Small intestine (tissue), 7 donors: ENCODE results near the gene SECTM1. TPM values are rescaled to one million over a fixed set of nuclear protein-coding genes. Genes with fewer than 3 reads are reported as not detected.

Experiments used
- DNase-seq, 2 donors: peaks; one replicate each; pipeline versions ENCODE4 v3.0.0 to v3.0.0-alpha.2; 2013
- FAIRE-seq: peaks from 2 replicates; lab custom pipeline; 2012; peaks lifted over from hg19 to GRCh38; lab: Jason Lieb, UNC
- H3K27ac ChIP-seq, 3 donors: one replicate each; pipeline ENCODE4 v1.5.1; 2013; ENCODE audit warnings: low read length in 2 of 3, mild to moderate bottlenecking in 2 of 3, control low read depth in 1 of 3, inconsistent platforms in 1 of 3, low read depth in 1 of 3, moderate library complexity in 1 of 3
- H3K27me3 ChIP-seq, 3 donors: one replicate each; pipeline ENCODE4 v1.6.1; 2013; ENCODE audit warnings: low read length in 3 of 3, inconsistent platforms in 1 of 3; ENCODE audit not compliant: control insufficient read depth in 3 of 3, insufficient read depth in 3 of 3
- H3K36me3 ChIP-seq, 3 donors: one replicate each; pipeline ENCODE4 v1.6.1; 2013; ENCODE audit warnings: low read length in 3 of 3, inconsistent platforms in 1 of 3, low read depth in 1 of 3, mild to moderate bottlenecking in 1 of 3, moderate library complexity in 1 of 3; ENCODE audit not compliant: control insufficient read depth in 3 of 3, insufficient read depth in 2 of 3
- H3K4me1 ChIP-seq, 3 donors: one replicate each; pipeline ENCODE4 v1.6.1; 2013; ENCODE audit warnings: low read length in 2 of 3, inconsistent platforms in 1 of 3, low read depth in 1 of 3, mild to moderate bottlenecking in 1 of 3, moderate library complexity in 1 of 3; ENCODE audit not compliant: control insufficient read depth in 3 of 3, insufficient read depth in 2 of 3
- H3K4me3 ChIP-seq, 3 donors: one replicate each; pipeline ENCODE4 v1.5.1; 2013; ENCODE audit warnings: low read length in 3 of 3, control low read depth in 1 of 3, inconsistent platforms in 1 of 3, low read depth in 1 of 3, mild to moderate bottlenecking in 1 of 3, moderate library complexity in 1 of 3
- H3K9me3 ChIP-seq, 2 donors: one replicate each; pipeline ENCODE4 v1.6.1; 2013; ENCODE audit warnings: low read depth in 1 of 2, low read length in 1 of 2; ENCODE audit not compliant: control insufficient read depth in 2 of 2, insufficient read depth in 1 of 2
- WGBS, 3 donors: extraction: QIAGEN DNeasy Blood & Tissue Kit; methylation state at CpG; one replicate each; pipeline ENCODE4 v1.1.7; 2013; 5-methylcytosine and 5-hydroxymethylcytosine counted together
- polyA plus RNA-seq, 4 donors: library from polyadenylated mRNA; stranded (reverse) in 3 of 4; unstranded in 1 of 4; fragments of 200-250 nt in 3 of 4; fragments of 120-200 nt in 1 of 4; gene quantifications; one replicate each; pipeline versions ENCODE4 v1.2.1 to v1.2.3, GENCODE V29; 2013
- donor health status: healthy with polysubstance abuse.
- donor health status: control.
- donor health status: control.
- donor health status: Bipolar disorder and iron deficiency.
- donor health status: healthy.

The SECTM1 gene
- polyA plus RNA-seq, 4 donors, result 13.6 to 81.9 (median 26.1) TPM

DNA sequence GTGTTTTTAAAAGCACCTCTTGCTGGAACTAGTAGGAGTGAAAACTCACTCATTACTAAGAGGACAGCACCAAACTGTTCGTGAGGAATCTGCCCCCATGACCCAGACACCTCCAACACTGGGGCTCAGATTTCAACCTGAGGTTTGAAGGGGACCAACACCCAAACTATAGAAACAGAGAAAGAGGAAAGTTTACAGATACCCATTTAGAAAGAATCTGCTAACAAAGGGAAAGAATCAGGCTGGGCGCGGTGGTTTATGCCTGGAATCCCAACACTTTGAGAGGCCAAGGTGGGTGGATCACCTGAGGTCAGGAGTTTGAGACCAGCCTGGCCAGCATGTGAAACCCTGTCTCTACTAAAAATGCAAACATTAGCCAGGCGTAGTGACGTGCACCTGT, 56.6 kb downstream of the SECTM1 start:
- no peak for DNase-seq
- Histone ChIP-seq H3K27me3 (no peaks in the 10 kb centered on the region), H3K36me3 (peaks cover 0 to 19% (median 0%) of the 10 kb centered on the region in 3 donors), H3K4me3 (no peak overlapping the region), H3K9me3 (peaks cover 0 to 7% of the 10 kb centered on the region in 2 donors), H3K4me1 (peaks cover under 1 to 34% (median 4%) of the 10 kb centered on the region in 3 donors), H3K27ac (no peak overlapping the region)
- 71 to 89% (median 86%) methylated on average over 5 of the region's 5 CpGs for WGBS, 3 donors
- FAIRE-seq, result no peak

GRCh38 chr17:82275326-82275725, 58.2 kb downstream of the SECTM1 start:
- peaks cover 8 to 49% (median 10%) of the 10 kb centered on the region in 3 donors for H3K4me1 ChIP-seq
- no peak for FAIRE-seq
- H3K27ac ChIP-seq, result no peak overlapping the region
- no peaks in the 10 kb centered on the region for H3K27me3 ChIP-seq
- WGBS, 3 donors, result 79 to 92% (median 84%) methylated on average over 14 of the region's 14 CpGs
- no peak for DNase-seq
- H3K36me3 ChIP-seq, result peaks cover 0 to 35% (median 0%) of the 10 kb centered on the region in 3 donors
- H3K4me3 ChIP-seq, result no peak overlapping the region
- H3K9me3 ChIP-seq, result peaks cover 0 to 7% of the 10 kb centered on the region in 2 donors

- FAIRE-seq (no peak), DNase-seq (no peak)
- Histone ChIP-seq H3K9me3 (peaks cover 0 to 7% of the 10 kb centered on the region in 2 donors), H3K36me3 (peaks cover 0 to 45% (median 2%) of the 10 kb centered on the region in 3 donors), H3K4me1 (peaks cover 8 to 58% (median 14%) of the 10 kb centered on the region in 3 donors), H3K27me3 (no peaks in the 10 kb centered on the region), H3K4me3 (peak overlapping the region in 2 of 3 donors; percentile 91 to 96), H3K27ac (peak overlapping the region in 1 of 3 donors; percentile 75)
- 20 to 59% (median 34%) methylated on average over 26 to 27 of the region's 27 CpGs for WGBS, 3 donors
Measured at GRCh38 chr17:82274134-82275020, 59.2 kb downstream of the SECTM1 start.

DNA sequence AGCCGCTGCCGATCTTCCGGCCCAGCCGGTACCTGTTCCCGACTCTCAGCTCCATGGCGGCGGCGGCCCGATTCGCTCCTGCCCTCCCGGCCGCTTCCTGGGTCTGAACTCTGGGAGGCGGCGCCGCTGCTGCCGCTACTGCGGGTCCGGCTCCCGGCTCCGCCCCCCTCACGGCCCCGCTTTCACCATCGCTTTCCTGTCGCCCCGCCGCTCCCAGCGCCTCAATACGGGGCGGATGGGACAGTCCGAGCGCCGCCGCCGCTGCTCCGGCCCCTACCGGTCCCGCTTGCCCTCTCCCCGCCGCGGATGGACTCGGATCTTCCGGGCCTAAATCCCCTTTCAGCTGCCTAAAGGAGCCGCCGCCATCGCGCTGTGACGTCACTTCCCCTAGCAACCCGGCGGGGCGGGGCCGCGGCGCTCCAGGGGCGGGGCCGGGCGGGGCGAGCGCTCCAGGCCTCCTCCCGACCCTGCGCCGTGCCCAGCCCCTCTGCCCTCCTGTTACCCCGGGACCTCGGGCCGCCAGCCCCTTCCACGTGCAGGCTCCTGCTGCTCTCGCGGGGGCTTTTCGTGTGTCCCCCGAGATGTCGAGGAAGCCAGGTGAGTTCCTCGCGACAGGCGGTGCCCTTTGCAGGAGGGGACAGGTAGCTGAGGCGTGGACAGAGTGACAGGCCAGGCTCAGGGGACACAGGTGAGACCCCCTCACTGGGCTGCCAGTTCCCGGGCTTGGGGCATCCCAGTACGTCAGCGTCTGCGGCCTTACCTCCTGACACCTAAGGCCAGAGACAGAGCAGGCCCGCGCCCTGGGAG, 60.0 kb downstream of the SECTM1 start, which contains the start of gene CSNK1D:
TSS of gene CSNK1D (minus strand) at position 374 of the 807 bp plus-strand sequence. CDS start at position 55, 319 bp downstream.
- no peaks in the 10 kb centered on the region for H3K9me3 ChIP-seq
- H3K27me3 ChIP-seq, result no peaks in the 10 kb centered on the region
- H3K4me1 ChIP-seq, result peaks cover 8 to 58% (median 16%) of the 10 kb centered on the region in 3 donors
- FAIRE-seq, result no peak
- DNase-seq, result peak; percentile 87 to 99
- H3K4me3 ChIP-seq, result peak within 1 kb of the TSS; percentile 91 to 99 (median 96)
- 3 to 5% (median 4%) methylated on average over 54 to 80 of the region's 80 CpGs for WGBS, 3 donors
- H3K36me3 ChIP-seq, result peaks cover 0 to 53% (median 2%) of the 10 kb centered on the region in 3 donors
- H3K27ac ChIP-seq, result peak within 1 kb of the TSS; percentile 94 to 97 (median 96)

- Histone ChIP-seq H3K36me3 (peaks cover 0 to 59% (median 2%) of the 10 kb centered on the region in 3 donors), H3K27ac (peak overlapping the region; percentile 94 to 97 (median 96)), H3K27me3 (no peaks in the 10 kb centered on the region), H3K9me3 (no peaks in the 10 kb centered on the region), H3K4me3 (peak overlapping the region; percentile 91 to 99 (median 96)), H3K4me1 (peaks cover 12 to 59% (median 21%) of the 10 kb centered on the region in 3 donors)
- FAIRE-seq (no peak), DNase-seq (peak; percentile 45 to 48)
- 0 to 1% (median 1%) methylated on average over 29 to 57 of the region's 57 CpGs for whole genome bisulfite sequencing, 3 donors
Measured at GRCh38 chr17:82272495-82273326, 60.9 kb downstream of the SECTM1 start.

- peaks cover 12 to 61% (median 21%) of the 10 kb centered on the region in 3 donors for H3K4me1 ChIP-seq
- no peaks in the 10 kb centered on the region for H3K9me3 ChIP-seq
- WGBS, 3 donors, result 67 to 76% (median 75%) methylated on average over 6 of the region's 6 CpGs
- no peak for DNase-seq
- peak overlapping the region in 1 of 3 donors; percentile 69 for H3K27ac ChIP-seq
- no peaks in the 10 kb centered on the region for H3K27me3 ChIP-seq
- FAIRE-seq, result no peak
- H3K36me3 ChIP-seq, result peaks cover 0 to 59% (median 2%) of the 10 kb centered on the region in 3 donors
- peak overlapping the region in 1 of 3 donors; percentile 91 for H3K4me3 ChIP-seq
Measured at GRCh38 chr17:82271401-82271800, 62.2 kb downstream of the SECTM1 start.
